ENCODE results near the gene PRR14. TPM values are rescaled to one million over a fixed set of nuclear protein-coding genes. Genes with fewer than 3 reads are reported as not detected.

The PRR14 gene
- total RNA-seq, 1 experiment from 2014 or later = 28.2 TPM

- H3K4me1 ChIP-seq = 0 out of 2 replicates have a peak, but pooled peaks cover 3% of the 10 kb centered on the region
- Mint-ChIP-seq H3K4me3 (ENCODE audit: unreplicated experiment) (no peak overlapping the region), H3K27me3 (ENCODE audit: insufficient read depth, unreplicated experiment) (no peaks in the 10 kb centered on the region), H3K36me3 (ENCODE audit: insufficient read depth, unreplicated experiment) (no peaks in the 10 kb centered on the region), H3K27ac (ENCODE audit: unreplicated experiment) (no peak overlapping the region), H3K4me1 (ENCODE audit: low read depth, unreplicated experiment) (no peaks in the 10 kb centered on the region), H3K9me3 (ENCODE audit: unreplicated experiment) (no peaks in the 10 kb centered on the region)
- no TSS peak for BruUV-seq (replicated peaks)
- POLR2A ChIA-PET = interaction anchor here (0.6 kb wide), 1 partner anchor 586 kb away, joined by 3 read pairs; no protein-coding TSS in a partner anchor
- no peak for DNase-seq
- no peaks in the 10 kb centered on the region for H3K36me3 ChIP-seq (ENCODE audit: control insufficient read depth, insufficient read depth, low read length)
- intact Hi-C loops (cut with micrococcal nuclease; ENCODE audit: unreplicated experiment) = no loop called here
- H3K4me3 ChIP-seq (ENCODE audit: low read depth, low read length) = no peak overlapping the region
- no peaks in the 10 kb centered on the region for H3K27me3 ChIP-seq (replicated peaks; ENCODE audit: control insufficient read depth, insufficient read depth, low read length)
- no peaks in the 10 kb centered on the region for H3K9me3 ChIP-seq
- CTCF ChIA-PET = no interaction called here
- TF ChIP-seq CTCF (IDR thresholded peaks at IDR 0.05; ENCODE audit: insufficient read depth in 1 of 2, low read depth in 1 of 2, low read length in 1 of 2, severe bottlenecking in 1 of 2, unreplicated experiment in 1 of 2) = no peak
Measured at GRCh38 chr16:30677931-30678585, 27.3 kb downstream of the PRR14 start.

- ChIA-PET POLR2A (no interaction called here), CTCF (no interaction called here)
- Mint-ChIP-seq H3K4me1 (ENCODE audit: low read depth, unreplicated experiment) (no peaks in the 10 kb centered on the region), H3K27me3 (ENCODE audit: insufficient read depth, unreplicated experiment) (no peaks in the 10 kb centered on the region), H3K36me3 (ENCODE audit: insufficient read depth, unreplicated experiment) (no peaks in the 10 kb centered on the region), H3K27ac (ENCODE audit: unreplicated experiment) (no peak overlapping the region), H3K9me3 (ENCODE audit: unreplicated experiment) (no peaks in the 10 kb centered on the region), H3K4me3 (ENCODE audit: unreplicated experiment) (no peak overlapping the region)
- H3K9me3 ChIP-seq = no peaks in the 10 kb centered on the region
- TF ChIP-seq CTCF (IDR thresholded peaks at IDR 0.05; ENCODE audit: insufficient read depth in 1 of 2, low read depth in 1 of 2, low read length in 1 of 2, severe bottlenecking in 1 of 2, unreplicated experiment in 1 of 2) = no peak
- no peak overlapping the region for H3K4me3 ChIP-seq (ENCODE audit: low read depth, low read length)
- DNase-seq = no peak
- intact Hi-C loops (cut with micrococcal nuclease; ENCODE audit: unreplicated experiment) = no loop called here
- no peaks in the 10 kb centered on the region for H3K36me3 ChIP-seq (ENCODE audit: control insufficient read depth, insufficient read depth, low read length)
- no TSS peak for BruUV-seq (replicated peaks)
- H3K27me3 ChIP-seq (replicated peaks; ENCODE audit: control insufficient read depth, insufficient read depth, low read length) = no peaks in the 10 kb centered on the region
- 0 out of 2 replicates have a peak, but pooled peaks cover 3% of the 10 kb centered on the region for H3K4me1 ChIP-seq
Measured at GRCh38 chr16:30678586-30678970, 27.8 kb downstream of the PRR14 start.

- ChIA-PET POLR2A (no interaction called here), CTCF (no interaction called here)
- H3K27ac Mint-ChIP-seq (ENCODE audit: unreplicated experiment) = no peak overlapping the region
- BruUV-seq (replicated peaks) = no TSS peak
- no peak for TF ChIP-seq CTCF (IDR thresholded peaks at IDR 0.05; ENCODE audit: insufficient read depth in 1 of 2, low read depth in 1 of 2, low read length in 1 of 2, severe bottlenecking in 1 of 2, unreplicated experiment in 1 of 2)
- no peaks in the 10 kb centered on the region for H3K36me3 ChIP-seq (ENCODE audit: control insufficient read depth, insufficient read depth, low read length)
- H3K27me3 ChIP-seq (replicated peaks; ENCODE audit: control insufficient read depth, insufficient read depth, low read length) = no peaks in the 10 kb centered on the region
- no peak overlapping the region for H3K4me3 Mint-ChIP-seq (ENCODE audit: unreplicated experiment)
- no peaks in the 10 kb centered on the region for H3K27me3 Mint-ChIP-seq (ENCODE audit: insufficient read depth, unreplicated experiment)
- H3K4me1 Mint-ChIP-seq (ENCODE audit: low read depth, unreplicated experiment) = no peaks in the 10 kb centered on the region
- no peaks in the 10 kb centered on the region for H3K9me3 ChIP-seq
- 0 out of 2 replicates have a peak, but pooled peaks cover 3% of the 10 kb centered on the region for H3K4me1 ChIP-seq
- H3K4me3 ChIP-seq (ENCODE audit: low read depth, low read length) = no peak overlapping the region
- H3K9me3 Mint-ChIP-seq (ENCODE audit: unreplicated experiment) = no peaks in the 10 kb centered on the region
- H3K36me3 Mint-ChIP-seq (ENCODE audit: insufficient read depth, unreplicated experiment) = no peaks in the 10 kb centered on the region
- DNase-seq = no peak
- intact Hi-C loops (cut with micrococcal nuclease; ENCODE audit: unreplicated experiment) = no loop called here
Measured at GRCh38 chr16:30680326-30680725, 29.6 kb downstream of the PRR14 start.
